Common myeloid progenitor, CD34-positive (primary cell): ENCODE data around the gene GPR18.
A peak's percentile ranks its signal among the peaks of the same experiment; 100 is the strongest.

ENCODE experiments used
- CTCF ChIA-PET: fragments of 350-600 bp; sonication (Branson Sonifier 250); formaldehyde crosslinking; loops from one replicate; lab custom pipeline; 2021; ENCODE audit warnings: antibody characterized with exemption; lab: Charles Lee
- POLR2A ChIA-PET: fragments of 350-600 bp; sonication (Branson Sonifier 250); formaldehyde crosslinking; loops from one replicate; lab custom pipeline; 2021; ENCODE audit warnings: antibody characterized with exemption; lab: Charles Lee
- DNase-seq, 3 donors: peaks; one replicate each; pipeline versions ENCODE4 v3.0.0 to v3.0.0-alpha.2; 2013
- H3K27ac ChIP-seq, 2 experiments: 1 replicate in 1 of 2; 2 replicates in 1 of 2; pipeline ENCODE4 v1.7.0; 2013; ENCODE audit warnings: inconsistent platforms in 2 of 2, low read length in 2 of 2, mild to moderate bottlenecking in 2 of 2, low read depth in 1 of 2, moderate library complexity in 1 of 2; ENCODE audit not compliant: severe bottlenecking in 2 of 2, insufficient read depth in 1 of 2, poor library complexity in 1 of 2
- H3K27me3 ChIP-seq, 5 experiments: replicated peaks in 2 of 5; 1 replicate in 3 of 5; 2 replicates in 2 of 5; pipeline versions ENCODE4 v1.6.1 to v1.7.0; 2013; ENCODE audit warnings: low read length in 4 of 5, mild to moderate bottlenecking in 2 of 5, moderate library complexity in 2 of 5, inconsistent platforms in 1 of 5; ENCODE audit not compliant: insufficient read depth in 5 of 5, control insufficient read depth in 4 of 5
- H3K36me3 ChIP-seq, 4 experiments: 1 replicate in 2 of 4; 2 replicates in 2 of 4; pipeline versions ENCODE4 v1.6.1 to v1.7.0; 2013; ENCODE audit warnings: low read length in 3 of 4, control low read depth in 1 of 4, mild to moderate bottlenecking in 1 of 4; ENCODE audit not compliant: control insufficient read depth in 4 of 4, insufficient read depth in 4 of 4
- H3K4me1 ChIP-seq, 4 experiments: 1 replicate in 3 of 4; 2 replicates in 1 of 4; pipeline versions ENCODE4 v1.6.1 to v1.7.1; 2013; ENCODE audit warnings: low read length in 3 of 4, mild to moderate bottlenecking in 3 of 4, control low read depth in 1 of 4, inconsistent platforms in 1 of 4, moderate library complexity in 1 of 4; ENCODE audit not compliant: control insufficient read depth in 4 of 4, insufficient read depth in 4 of 4; ENCODE audit errors: control extremely low read depth in 1 of 4
- H3K4me3 ChIP-seq, 7 experiments: 1 replicate in 4 of 7; 2 replicates in 3 of 7; pipeline versions ENCODE4 v1.5.1 to v1.7.0; 2013; ENCODE audit warnings: mild to moderate bottlenecking in 7 of 7, low read length in 6 of 7, moderate library complexity in 6 of 7, inconsistent platforms in 2 of 7, low read depth in 2 of 7, control low read depth in 1 of 7; ENCODE audit not compliant: insufficient read depth in 4 of 7, control insufficient read depth in 1 of 7; ENCODE audit errors: extremely low read depth in 1 of 7
- H3K9me3 ChIP-seq, 5 experiments: 1 replicate in 4 of 5; 2 replicates in 1 of 5; pipeline versions ENCODE4 v1.6.1 to v1.7.1; 2013; ENCODE audit warnings: low read length in 4 of 5, mild to moderate bottlenecking in 2 of 5, inconsistent platforms in 1 of 5, low read depth in 1 of 5, moderate library complexity in 1 of 5; ENCODE audit not compliant: control insufficient read depth in 4 of 5, insufficient read depth in 2 of 5; ENCODE audit errors: control extremely low read depth in 1 of 5
- WGBS: methylation state at CpG from one replicate; pipeline ENCODE4 v1.1.5; 2013; ENCODE audit not compliant: insufficient coverage; 5-methylcytosine and 5-hydroxymethylcytosine counted together

GPR18 gene

DNA sequence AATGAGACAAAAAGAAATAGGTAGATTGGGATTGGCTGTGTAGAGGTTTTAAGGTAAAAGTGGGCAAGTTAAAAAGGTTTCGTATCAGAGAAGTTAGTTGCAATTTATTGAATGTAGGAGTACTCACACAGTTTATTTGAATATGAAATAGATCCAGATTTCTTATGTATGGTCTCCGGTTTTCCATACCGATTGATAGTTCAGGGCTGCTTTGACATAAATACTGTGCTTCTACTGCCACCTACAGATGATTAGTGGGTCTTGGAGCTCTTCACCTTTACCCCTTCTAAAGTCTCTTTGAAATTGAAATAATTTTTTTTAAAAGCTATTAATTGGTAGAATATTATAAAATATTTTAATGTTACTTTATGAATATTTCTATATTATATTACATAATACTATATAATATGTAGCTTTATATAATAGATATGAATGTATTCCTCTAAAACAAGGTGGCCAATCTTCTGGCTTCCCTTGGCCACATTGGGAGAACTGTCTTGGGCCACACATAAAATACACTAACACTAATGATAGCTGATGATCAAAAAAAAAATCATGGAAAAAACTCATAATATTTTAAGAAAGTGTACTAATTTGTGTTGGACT is 7.7 kb upstream of the GPR18 start:
- POLR2A ChIA-PET = interaction anchor here (0.6 to 0.7 kb wide), 2 partner anchors 66 to 90 kb away, joined by 5 to 7 read pairs; partner anchors contain the start of gene UBAC2
- CTCF ChIA-PET = interaction anchor here (0.5 to 10.8 kb wide), 27 partner anchors 9 to 1299 kb away, joined by 3 to 196 read pairs (median 4); partner anchors contain the start of gene UBAC2
- Histone ChIP-seq H3K27ac (no peak overlapping the region), H3K4me1 (peaks cover 8 to 43% (median 20%) of the 10 kb centered on the region in 4 experiments), H3K27me3 (no peaks in the 10 kb centered on the region), H3K9me3 (no peaks in the 10 kb centered on the region), H3K36me3 (peaks cover 2 to 23% (median 5%) of the 10 kb centered on the region in 4 experiments), H3K4me3 (no peak overlapping the region)
- no CpG with 5 or more reads among the region's 3 CpGs for WGBS
- peak; percentile 67 to 74 (median 67) for DNase-seq

DNA sequence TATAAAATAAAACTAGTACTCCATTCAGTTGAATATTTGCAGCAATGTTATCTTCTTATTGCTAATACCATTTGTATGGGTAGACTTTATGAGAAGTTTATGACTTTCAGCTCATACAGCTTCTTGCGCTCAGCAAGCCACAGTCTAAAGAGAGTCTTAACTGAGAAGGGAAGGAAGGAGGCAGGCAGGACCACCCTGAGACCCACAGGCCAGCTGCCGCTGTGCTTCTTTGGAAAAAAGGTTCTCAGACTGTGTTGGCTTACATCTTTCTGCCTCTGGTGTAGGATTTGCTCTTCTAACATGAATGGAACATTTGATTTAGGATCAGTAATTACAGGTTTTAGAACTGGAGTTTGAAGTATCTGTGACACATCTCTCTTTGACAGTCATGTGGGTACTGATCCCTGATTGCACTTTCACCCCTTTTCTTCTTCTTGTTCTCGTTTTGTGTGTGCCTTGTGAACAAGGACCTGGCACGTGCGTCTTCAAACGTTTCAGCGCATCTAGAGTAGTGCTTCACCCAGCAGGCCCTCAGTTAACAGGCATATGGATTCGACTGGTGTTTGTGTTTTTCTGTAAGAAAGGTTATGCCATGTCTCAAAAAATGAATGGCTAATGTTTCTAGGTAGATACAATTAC is 7.1 kb upstream of the GPR18 start:
- CTCF ChIA-PET = interaction anchor here (0.7 to 10.8 kb wide), 23 partner anchors 10 to 425 kb away, joined by 3 to 196 read pairs (median 4); partner anchors contain the start of gene UBAC2
- POLR2A ChIA-PET = no interaction called here
- Histone ChIP-seq H3K4me1 (peaks cover 5 to 36% (median 17%) of the 10 kb centered on the region in 4 experiments), H3K27ac (no peak overlapping the region), H3K9me3 (no peaks in the 10 kb centered on the region), H3K4me3 (no peak overlapping the region), H3K36me3 (peaks cover 2 to 25% (median 5%) of the 10 kb centered on the region in 4 experiments), H3K27me3 (no peaks in the 10 kb centered on the region)
- DNase-seq = no peak
- 95% methylated on average over 3 of the region's 8 CpGs for WGBS

DNA sequence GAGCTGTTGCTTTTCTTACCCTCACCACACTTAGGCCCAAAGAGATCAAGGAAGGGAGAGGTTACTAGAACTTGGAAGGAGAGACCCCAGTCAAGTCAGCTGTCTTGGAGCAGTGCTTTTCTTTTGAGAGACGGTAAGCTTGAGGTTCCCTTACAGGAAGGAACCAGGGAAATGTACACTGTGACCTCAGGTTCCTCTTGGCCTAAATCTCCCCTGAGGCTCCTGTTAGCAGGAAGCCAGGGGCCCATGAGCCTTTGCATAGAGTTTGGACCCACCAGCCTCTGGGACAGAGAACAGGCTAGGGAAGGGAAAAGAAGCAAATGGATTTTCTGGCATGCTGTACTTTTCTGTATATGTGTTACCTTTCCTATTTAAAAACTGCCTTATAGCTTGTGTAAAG is 5.9 kb upstream of the GPR18 start:
- H3K36me3 ChIP-seq = peaks cover 2 to 33% (median 10%) of the 10 kb centered on the region in 4 experiments
- CTCF ChIA-PET = interaction anchor here (1.0 to 10.8 kb wide), 11 partner anchors 9 to 243 kb away, joined by 3 to 196 read pairs (median 19); partner anchors contain the start of gene UBAC2
- H3K4me3 ChIP-seq = peak overlapping the region in 1 of 7 experiments; percentile 6
- POLR2A ChIA-PET = interaction anchor here (0.5 to 1.3 kb wide), 3 partner anchors 47 to 87 kb away, joined by 3 read pairs; no protein-coding TSS in a partner anchor
- H3K27ac ChIP-seq = no peak overlapping the region
- no peaks in the 10 kb centered on the region for H3K27me3 ChIP-seq
- 0% methylated on average over 1 of the region's 1 CpG for WGBS
- peak in 2 of 3 donors; percentile 64 to 72 for DNase-seq
- peaks cover 14 to 40% (median 22%) of the 10 kb centered on the region in 4 experiments for H3K4me1 ChIP-seq
- H3K9me3 ChIP-seq = no peaks in the 10 kb centered on the region

DNA sequence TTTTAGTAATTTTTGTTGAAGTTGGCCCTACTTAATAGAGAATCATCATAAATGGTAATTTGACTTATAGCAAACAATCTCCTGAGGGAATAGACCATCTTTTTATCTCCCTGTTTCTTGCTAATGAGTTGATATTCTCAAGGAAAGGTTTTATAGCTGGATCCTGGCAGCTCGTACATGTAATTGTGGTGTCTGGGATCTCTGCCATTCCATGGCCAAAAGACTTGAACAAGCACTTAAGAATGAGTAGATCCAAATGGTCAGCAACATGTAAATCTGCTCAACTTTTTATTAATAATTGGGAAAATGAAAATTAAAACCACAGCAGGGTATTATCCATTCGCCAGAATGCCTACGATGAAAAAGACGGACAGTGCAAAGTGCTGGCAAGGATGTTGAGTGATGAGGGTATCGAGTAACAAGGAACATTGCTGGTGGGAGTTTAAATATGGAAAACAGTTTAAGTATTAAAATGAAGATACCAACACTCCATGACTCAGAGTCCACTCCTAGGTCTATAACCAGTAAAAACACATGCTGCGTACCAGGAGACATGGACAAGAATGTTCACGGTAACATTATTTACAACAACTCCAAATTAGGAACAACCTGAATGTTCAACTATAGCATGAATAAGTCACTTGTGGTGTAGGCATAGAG is 5.1 kb upstream of the GPR18 start:
- CTCF ChIA-PET = interaction anchor here (0.6 to 10.8 kb wide), 8 partner anchors 9 to 244 kb away, joined by 3 to 196 read pairs (median 60); partner anchors contain the start of gene UBAC2
- Histone ChIP-seq H3K9me3 (no peaks in the 10 kb centered on the region), H3K4me1 (peaks cover 21 to 48% (median 29%) of the 10 kb centered on the region in 4 experiments), H3K4me3 (no peak overlapping the region), H3K36me3 (peaks cover 2 to 33% (median 7%) of the 10 kb centered on the region in 4 experiments), H3K27ac (no peak overlapping the region), H3K27me3 (no peaks in the 10 kb centered on the region)
- POLR2A ChIA-PET = interaction anchor here (0.5 to 1.3 kb wide), 2 partner anchors 76 to 87 kb away, joined by 3 read pairs; no protein-coding TSS in a partner anchor
- whole genome bisulfite sequencing = 100% methylated on average over 1 of the region's 7 CpGs
- no peak for DNase-seq

DNA sequence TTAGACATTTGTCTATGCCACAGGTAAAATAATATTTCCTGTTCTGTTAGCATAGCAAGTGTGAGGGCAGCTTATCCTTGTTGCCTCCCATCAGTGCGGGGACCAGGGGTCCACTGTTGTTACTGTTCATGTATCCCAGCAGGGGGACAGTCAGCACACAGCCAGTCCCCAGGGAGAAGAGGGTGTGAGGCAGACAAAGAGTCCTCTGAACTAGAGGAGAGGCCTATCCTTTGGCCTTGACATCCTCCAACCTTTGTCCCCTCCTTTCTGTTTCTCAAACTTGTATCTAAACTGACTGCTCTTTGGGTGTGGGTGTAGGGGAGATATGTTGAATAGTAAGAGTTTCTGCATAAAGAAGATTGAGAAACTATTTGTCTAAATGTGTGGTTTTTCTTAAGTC is 2.9 kb upstream of the GPR18 start:
- no CpG with 5 or more reads among the region's 1 CpG for WGBS
- Histone ChIP-seq H3K27me3 (no peaks in the 10 kb centered on the region), H3K9me3 (no peaks in the 10 kb centered on the region), H3K4me3 (no peak overlapping the region), H3K27ac (no peak overlapping the region), H3K4me1 (peaks cover 28 to 60% (median 35%) of the 10 kb centered on the region in 4 experiments), H3K36me3 (peaks cover 2 to 21% (median 5%) of the 10 kb centered on the region in 4 experiments)
- DNase-seq = no peak
- POLR2A ChIA-PET = no interaction called here
- CTCF ChIA-PET = interaction anchor here (0.6 to 2.7 kb wide), 5 partner anchors 8 to 215 kb away, joined by 3 to 14 read pairs (median 6); no protein-coding TSS in a partner anchor

DNA sequence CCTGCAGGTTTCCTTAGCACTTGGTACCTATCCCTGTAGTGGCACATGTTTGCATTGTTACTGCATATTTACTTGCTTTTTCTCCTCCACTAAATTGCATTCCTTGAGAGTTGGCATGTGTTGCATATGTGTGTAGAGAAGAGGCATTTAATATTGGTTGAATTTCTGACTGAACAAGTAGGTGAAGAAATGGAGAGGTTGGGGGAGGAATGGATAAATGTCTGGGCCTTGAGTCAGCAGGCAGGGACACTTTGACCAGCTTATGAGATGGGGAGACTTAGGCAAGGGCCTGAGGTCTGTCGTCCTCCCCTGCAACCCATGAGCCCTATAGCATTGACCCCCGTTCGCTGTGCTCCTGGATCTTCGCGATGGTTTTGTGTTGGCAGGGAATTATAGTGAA is 2.0 kb upstream of the GPR18 start:
- WGBS = no CpG with 5 or more reads among the region's 5 CpGs
- H3K36me3 ChIP-seq = peaks cover 2 to 21% (median 9%) of the 10 kb centered on the region in 4 experiments
- DNase-seq = no peak
- no peaks in the 10 kb centered on the region for H3K9me3 ChIP-seq
- no peak overlapping the region for H3K27ac ChIP-seq
- ChIA-PET POLR2A (no interaction called here), CTCF (interaction anchor here (1.1 to 2.7 kb wide), 6 partner anchors 9 to 176 kb away, joined by 3 to 14 read pairs (median 8); partner anchors contain the start of gene UBAC2)
- H3K4me3 ChIP-seq = no peak overlapping the region
- H3K27me3 ChIP-seq = no peaks in the 10 kb centered on the region
- H3K4me1 ChIP-seq = peaks cover 28 to 57% (median 34%) of the 10 kb centered on the region in 4 experiments
